ENCODE data around the gene DNM3.
A peak's percentile ranks its signal among the peaks of the same experiment; 100 is the strongest.
"Not testable (repeated sequence)": the region's sequence is repeated elsewhere in the genome, so short reads cannot be mapped to it uniquely, and the experiment has no call there.

The DNM3 gene

GRCh38 chr1:171841050-171841910 lies at the start of gene DNM3:
DNM3 (plus strand) TSS chr1:171841498; CDS start chr1:171841657, 159 bp downstream.
- H3K36me3 ChIP-seq (ENCODE audit: insufficient read depth, low read length), result no peaks in the 10 kb centered on the region
- H3K27me3 ChIP-seq (ENCODE audit: insufficient read depth, low read length), result peaks cover 31% of the 10 kb centered on the region

GRCh38 chr1:171792656-171793369 lies 48.5 kb upstream of the DNM3 start:
- H3K4me3 ChIP-seq (ENCODE audit: low read length), result no peak overlapping the region
- H3K4me1 ChIP-seq (ENCODE audit: insufficient read depth, low read length), result no peaks in the 10 kb centered on the region
- peaks cover 91% of the 10 kb centered on the region for H3K36me3 ChIP-seq (ENCODE audit: insufficient read depth, low read length)
- H2AFZ ChIP-seq (ENCODE audit: low read depth, low read length), result no peak overlapping the region
- peaks cover 2% of the 10 kb centered on the region for H3K9me3 ChIP-seq (ENCODE audit: low read length)
- no peaks in the 10 kb centered on the region for H3K27me3 ChIP-seq (ENCODE audit: insufficient read depth, low read length)

More at GRCh38 chr1:171841050-171841910, at the start of gene DNM3:
- peak within 1 kb of the TSS; percentile 87 for H2AFZ ChIP-seq (ENCODE audit: low read depth, low read length)
- no peaks in the 10 kb centered on the region for H3K9me3 ChIP-seq (ENCODE audit: low read length)
- H3K4me3 ChIP-seq (ENCODE audit: low read length), result peak within 1 kb of the TSS; percentile 67
- peaks cover 5% of the 10 kb centered on the region for H3K4me1 ChIP-seq (ENCODE audit: insufficient read depth, low read length)

GRCh38 chr1:171793636-171794035 lies 47.7 kb upstream of the DNM3 start:
- Histone ChIP-seq H3K9me3 (ENCODE audit: low read length) (peaks cover 2% of the 10 kb centered on the region), H3K27me3 (ENCODE audit: insufficient read depth, low read length) (no peaks in the 10 kb centered on the region), H3K36me3 (ENCODE audit: insufficient read depth, low read length) (peaks cover 88% of the 10 kb centered on the region), H2AFZ (ENCODE audit: low read depth, low read length) (no peak overlapping the region), H3K4me1 (ENCODE audit: insufficient read depth, low read length) (no peaks in the 10 kb centered on the region), H3K4me3 (ENCODE audit: low read length) (no peak overlapping the region)

- Histone ChIP-seq H3K27me3 (ENCODE audit: insufficient read depth, low read length) (no peaks in the 10 kb centered on the region), H3K36me3 (ENCODE audit: insufficient read depth, low read length) (peaks cover 83% of the 10 kb centered on the region)
These were observed 47.2 kb upstream of the DNM3 start for GRCh38 chr1:171794085-171794484.

GRCh38 chr1:171796592-171796991 lies 44.7 kb upstream of the DNM3 start:
- H2AFZ ChIP-seq (ENCODE audit: low read depth, low read length), result no peak overlapping the region
- H3K9me3 ChIP-seq (ENCODE audit: low read length), result peaks cover 2% of the 10 kb centered on the region
- no peaks in the 10 kb centered on the region for H3K4me1 ChIP-seq (ENCODE audit: insufficient read depth, low read length)
- no peak overlapping the region for H3K4me3 ChIP-seq (ENCODE audit: low read length)
- H3K27me3 ChIP-seq (ENCODE audit: insufficient read depth, low read length), result no peaks in the 10 kb centered on the region
- peaks cover 60% of the 10 kb centered on the region for H3K36me3 ChIP-seq (ENCODE audit: insufficient read depth, low read length)

More at GRCh38 chr1:171794085-171794484, 47.2 kb upstream of the DNM3 start:
- H3K4me3 ChIP-seq (ENCODE audit: low read length), result no peak overlapping the region
- peaks cover 2% of the 10 kb centered on the region for H3K9me3 ChIP-seq (ENCODE audit: low read length)
- H2AFZ ChIP-seq (ENCODE audit: low read depth, low read length), result no peak overlapping the region
- no peaks in the 10 kb centered on the region for H3K4me1 ChIP-seq (ENCODE audit: insufficient read depth, low read length)

GRCh38 chr1:171798311-171798710 lies 43.0 kb upstream of the DNM3 start:
- Histone ChIP-seq H2AFZ (ENCODE audit: low read depth, low read length) (no peak overlapping the region), H3K4me3 (ENCODE audit: low read length) (no peak overlapping the region), H3K36me3 (ENCODE audit: insufficient read depth, low read length) (peaks cover 43% of the 10 kb centered on the region), H3K27me3 (ENCODE audit: insufficient read depth, low read length) (no peaks in the 10 kb centered on the region), H3K9me3 (ENCODE audit: low read length) (peaks cover 2% of the 10 kb centered on the region), H3K4me1 (ENCODE audit: insufficient read depth, low read length) (no peaks in the 10 kb centered on the region)

- Histone ChIP-seq H2AFZ (ENCODE audit: low read depth, low read length) (no peak overlapping the region), H3K4me1 (ENCODE audit: insufficient read depth, low read length) (no peaks in the 10 kb centered on the region), H3K4me3 (ENCODE audit: low read length) (no peak overlapping the region), H3K36me3 (ENCODE audit: insufficient read depth, low read length) (peaks cover 43% of the 10 kb centered on the region), H3K9me3 (ENCODE audit: low read length) (peaks cover 2% of the 10 kb centered on the region), H3K27me3 (ENCODE audit: insufficient read depth, low read length) (no peaks in the 10 kb centered on the region)
These were observed 42.5 kb upstream of the DNM3 start for GRCh38 chr1:171798765-171799164.

- H3K27me3 ChIP-seq (ENCODE audit: insufficient read depth, low read length), result no peaks in the 10 kb centered on the region
- H3K4me1 ChIP-seq (ENCODE audit: insufficient read depth, low read length), result no peaks in the 10 kb centered on the region
- H3K4me3 ChIP-seq (ENCODE audit: low read length), result no peak overlapping the region
- H2AFZ ChIP-seq (ENCODE audit: low read depth, low read length), result no peak overlapping the region
- H3K9me3 ChIP-seq (ENCODE audit: low read length), result peaks cover 2% of the 10 kb centered on the region
- peaks cover 40% of the 10 kb centered on the region for H3K36me3 ChIP-seq (ENCODE audit: insufficient read depth, low read length)
These were observed 42.1 kb upstream of the DNM3 start for GRCh38 chr1:171799166-171799565.

GRCh38 chr1:171799698-171800097 lies 41.6 kb upstream of the DNM3 start:
- H3K4me3 ChIP-seq (ENCODE audit: low read length); H3K27me3 ChIP-seq (ENCODE audit: insufficient read depth, low read length); H2AFZ ChIP-seq (ENCODE audit: low read depth, low read length); H3K9me3 ChIP-seq (ENCODE audit: low read length); H3K4me1 ChIP-seq (ENCODE audit: insufficient read depth, low read length): not testable (repeated sequence)
- peaks cover 34% of the 10 kb centered on the region for H3K36me3 ChIP-seq (ENCODE audit: insufficient read depth, low read length)

- H3K4me1 ChIP-seq (ENCODE audit: insufficient read depth, low read length), result no peaks in the 10 kb centered on the region
- peaks cover 28% of the 10 kb centered on the region for H3K36me3 ChIP-seq (ENCODE audit: insufficient read depth, low read length)
- H2AFZ ChIP-seq (ENCODE audit: low read depth, low read length), result no peak overlapping the region
- H3K27me3 ChIP-seq (ENCODE audit: insufficient read depth, low read length), result no peaks in the 10 kb centered on the region
- H3K9me3 ChIP-seq (ENCODE audit: low read length), result no peaks in the 10 kb centered on the region
- H3K4me3 ChIP-seq (ENCODE audit: low read length), result no peak overlapping the region
These were observed 41.0 kb upstream of the DNM3 start for GRCh38 chr1:171800342-171800741.

- Histone ChIP-seq H3K36me3 (ENCODE audit: insufficient read depth, low read length) (peaks cover 23% of the 10 kb centered on the region), H2AFZ (ENCODE audit: low read depth, low read length) (no peak overlapping the region), H3K4me1 (ENCODE audit: insufficient read depth, low read length) (no peaks in the 10 kb centered on the region), H3K9me3 (ENCODE audit: low read length) (no peaks in the 10 kb centered on the region), H3K27me3 (ENCODE audit: insufficient read depth, low read length) (no peaks in the 10 kb centered on the region), H3K4me3 (ENCODE audit: low read length) (no peak overlapping the region)
These were observed 40.4 kb upstream of the DNM3 start for GRCh38 chr1:171800851-171801250.

GRCh38 chr1:171801487-171801891 lies 39.8 kb upstream of the DNM3 start:
- H3K9me3 ChIP-seq (ENCODE audit: low read length), result no peaks in the 10 kb centered on the region
- no peaks in the 10 kb centered on the region for H3K4me1 ChIP-seq (ENCODE audit: insufficient read depth, low read length)
- H2AFZ ChIP-seq (ENCODE audit: low read depth, low read length), result no peak overlapping the region
- no peak overlapping the region for H3K4me3 ChIP-seq (ENCODE audit: low read length)
- peaks cover 17% of the 10 kb centered on the region for H3K36me3 ChIP-seq (ENCODE audit: insufficient read depth, low read length)
- H3K27me3 ChIP-seq (ENCODE audit: insufficient read depth, low read length), result no peaks in the 10 kb centered on the region

- Histone ChIP-seq H3K4me3 (ENCODE audit: low read length) (no peak overlapping the region), H2AFZ (ENCODE audit: low read depth, low read length) (no peak overlapping the region), H3K36me3 (ENCODE audit: insufficient read depth, low read length) (peaks cover 10% of the 10 kb centered on the region), H3K27me3 (ENCODE audit: insufficient read depth, low read length) (no peaks in the 10 kb centered on the region), H3K9me3 (ENCODE audit: low read length) (no peaks in the 10 kb centered on the region), H3K4me1 (ENCODE audit: insufficient read depth, low read length) (no peaks in the 10 kb centered on the region)
These were observed 39.1 kb upstream of the DNM3 start for GRCh38 chr1:171802207-171802606.
